Vagina (tissue), 2 donors: ENCODE measurements around the gene LRRC1. TPM values are rescaled to one million over a fixed set of nuclear protein-coding genes. Genes with fewer than 3 reads are reported as not detected.

Experiments
- DNase-seq, 2 donors: peaks; one replicate each; pipeline ENCODE4 v3.0.0-alpha.2; 2017; ENCODE audit errors: extremely low spot score in 2 of 2
- H3K27ac ChIP-seq: fragments of 200-600 bp; sonication (generic); one replicate; pipeline ENCODE4 v1.5.1; 2019
- H3K27me3 ChIP-seq: fragments of 200-600 bp; sonication (generic); one replicate; pipeline ENCODE4 v1.5.1; 2019
- H3K36me3 ChIP-seq, 2 donors: fragments of 200-600 bp; sonication (generic); one replicate each; pipeline ENCODE4 v1.5.1; 2017 to 2019
- H3K4me1 ChIP-seq: fragments of 200-600 bp; sonication (generic); one replicate; pipeline ENCODE4 v1.5.1; 2019
- H3K4me3 ChIP-seq, 2 donors: fragments of 200-600 bp; sonication (generic); 1 replicate in 1 of 2; 2 replicates in 1 of 2; pipeline ENCODE4 v1.5.1; 2016 to 2019
- H3K9me3 ChIP-seq: fragments of 200-600 bp; sonication (generic); one replicate; pipeline ENCODE4 v1.5.1; 2019
- CTCF ChIP-seq, 3 experiments: fragments of 450-650 bp in 2 of 3; fragments of 200-600 bp in 1 of 3; sonication (generic) in 1 of 3; IDR thresholded peaks; one replicate each; pipeline ENCODE4 v1.5.1; 2017 to 2019; ENCODE audit warnings: antibody characterized with exemption in 3 of 3, mild to moderate bottlenecking in 2 of 3, moderate library complexity in 2 of 3
- POLR2A ChIP-seq, 2 donors: fragments of 450-650 bp; IDR thresholded peaks; one replicate each; pipeline ENCODE4 v1.6.1; 2017; ENCODE audit warnings: antibody characterized with exemption in 2 of 2, mild to moderate bottlenecking in 2 of 2, moderate library complexity in 2 of 2
- POLR2AphosphoS5 ChIP-seq, 2 donors: sonication (generic); formaldehyde crosslinking; IDR thresholded peaks; one replicate each; pipeline ENCODE4 v1.9.0; 2017; ENCODE audit warnings: antibody characterized with exemption in 2 of 2, mild to moderate bottlenecking in 2 of 2, low read depth in 1 of 2; ENCODE audit not compliant: insufficient read depth in 1 of 2
- intact Hi-C: fragments of 100-400 bp; cut with DNase I; formaldehyde crosslinking; loops from one replicate; pipeline ENCODE4 v1.15.1; 2023
- total RNA-seq: library from RNA; depleted of rRNA; stranded (reverse); fragments of >200 nt; gene quantifications from one replicate; pipeline ENCODE4 v1.2.3, GENCODE V29; 2016

Gene LRRC1
- total RNA-seq, 1 donor from 2014 or later: 52.5 TPM

- H3K4me3 ChIP-seq: no peak overlapping the region
- no peak overlapping the region for H3K27ac ChIP-seq
- no peaks in the 10 kb centered on the region for H3K36me3 ChIP-seq
- no peak for DNase-seq
- H3K4me1 ChIP-seq: peaks cover 11% of the 10 kb centered on the region
- TF ChIP-seq CTCF (IDR thresholded peaks at IDR 0.05): no peak
- no peak for TF ChIP-seq POLR2AphosphoS5 (IDR thresholded peaks at IDR 0.05; ENCODE audit: insufficient read depth in 1 of 2, low read depth in 1 of 2)
- no peak for TF ChIP-seq POLR2A (IDR thresholded peaks at IDR 0.05)
- H3K27me3 ChIP-seq: no peaks in the 10 kb centered on the region
- intact Hi-C loops: no loop called here
- H3K9me3 ChIP-seq: no peaks in the 10 kb centered on the region
These were observed 58.0 kb downstream of the LRRC1 start for GRCh38 chr6:53852805-53853204.

- TF ChIP-seq CTCF (IDR thresholded peaks at IDR 0.05): no peak
- no peak for TF ChIP-seq POLR2AphosphoS5 (IDR thresholded peaks at IDR 0.05; ENCODE audit: insufficient read depth in 1 of 2, low read depth in 1 of 2)
- TF ChIP-seq POLR2A (IDR thresholded peaks at IDR 0.05): no peak
- H3K27me3 ChIP-seq: no peaks in the 10 kb centered on the region
- H3K4me3 ChIP-seq: no peak overlapping the region
- H3K36me3 ChIP-seq: no peaks in the 10 kb centered on the region
- H3K4me1 ChIP-seq: peaks cover 20% of the 10 kb centered on the region
- no peaks in the 10 kb centered on the region for H3K9me3 ChIP-seq
- DNase-seq: no peak
- no peak overlapping the region for H3K27ac ChIP-seq
- intact Hi-C loops: no loop called here
These were observed 60.2 kb downstream of the LRRC1 start for GRCh38 chr6:53854843-53855567.

- TF ChIP-seq POLR2A (IDR thresholded peaks at IDR 0.05) (no peak), CTCF (IDR thresholded peaks at IDR 0.05) (no peak), POLR2AphosphoS5 (IDR thresholded peaks at IDR 0.05; ENCODE audit: insufficient read depth in 1 of 2, low read depth in 1 of 2) (no peak)
These were observed 61.1 kb downstream of the LRRC1 start for GRCh38 chr6:53855940-53856339.

GRCh38 chr6:53857318-53858094 lies 62.7 kb downstream of the LRRC1 start:
- DNase-seq: no peak
- Histone ChIP-seq H3K36me3 (no peaks in the 10 kb centered on the region), H3K27me3 (no peaks in the 10 kb centered on the region), H3K9me3 (no peaks in the 10 kb centered on the region), H3K27ac (no peak overlapping the region), H3K4me3 (no peak overlapping the region), H3K4me1 (peaks cover 20% of the 10 kb centered on the region)
- TF ChIP-seq POLR2AphosphoS5 (IDR thresholded peaks at IDR 0.05; ENCODE audit: insufficient read depth in 1 of 2, low read depth in 1 of 2): peak in 1 of 2 donors; percentile 70
- TF ChIP-seq CTCF (IDR thresholded peaks at IDR 0.05): no peak
- TF ChIP-seq POLR2A (IDR thresholded peaks at IDR 0.05): no peak
- intact Hi-C loops: no loop called here

More at GRCh38 chr6:53855940-53856339, 61.1 kb downstream of the LRRC1 start:
- no peak overlapping the region for H3K27ac ChIP-seq
- intact Hi-C loops: no loop called here
- DNase-seq: no peak
- no peaks in the 10 kb centered on the region for H3K9me3 ChIP-seq
- H3K27me3 ChIP-seq: no peaks in the 10 kb centered on the region
- H3K4me1 ChIP-seq: peaks cover 20% of the 10 kb centered on the region
- no peak overlapping the region for H3K4me3 ChIP-seq
- no peaks in the 10 kb centered on the region for H3K36me3 ChIP-seq

GRCh38 chr6:53858196-53858595 lies 63.4 kb downstream of the LRRC1 start:
- no peak for DNase-seq
- H3K27ac ChIP-seq: no peak overlapping the region
- no peak overlapping the region for H3K4me3 ChIP-seq
- H3K4me1 ChIP-seq: peaks cover 20% of the 10 kb centered on the region
- TF ChIP-seq CTCF (IDR thresholded peaks at IDR 0.05) (no peak), POLR2A (IDR thresholded peaks at IDR 0.05) (no peak), POLR2AphosphoS5 (IDR thresholded peaks at IDR 0.05; ENCODE audit: insufficient read depth in 1 of 2, low read depth in 1 of 2) (no peak)
- intact Hi-C loops: no loop called here
- no peaks in the 10 kb centered on the region for H3K27me3 ChIP-seq
- no peaks in the 10 kb centered on the region for H3K9me3 ChIP-seq
- H3K36me3 ChIP-seq: no peaks in the 10 kb centered on the region
